ENCODE data around the gene HOMER3.

Gene HOMER3

DNA sequence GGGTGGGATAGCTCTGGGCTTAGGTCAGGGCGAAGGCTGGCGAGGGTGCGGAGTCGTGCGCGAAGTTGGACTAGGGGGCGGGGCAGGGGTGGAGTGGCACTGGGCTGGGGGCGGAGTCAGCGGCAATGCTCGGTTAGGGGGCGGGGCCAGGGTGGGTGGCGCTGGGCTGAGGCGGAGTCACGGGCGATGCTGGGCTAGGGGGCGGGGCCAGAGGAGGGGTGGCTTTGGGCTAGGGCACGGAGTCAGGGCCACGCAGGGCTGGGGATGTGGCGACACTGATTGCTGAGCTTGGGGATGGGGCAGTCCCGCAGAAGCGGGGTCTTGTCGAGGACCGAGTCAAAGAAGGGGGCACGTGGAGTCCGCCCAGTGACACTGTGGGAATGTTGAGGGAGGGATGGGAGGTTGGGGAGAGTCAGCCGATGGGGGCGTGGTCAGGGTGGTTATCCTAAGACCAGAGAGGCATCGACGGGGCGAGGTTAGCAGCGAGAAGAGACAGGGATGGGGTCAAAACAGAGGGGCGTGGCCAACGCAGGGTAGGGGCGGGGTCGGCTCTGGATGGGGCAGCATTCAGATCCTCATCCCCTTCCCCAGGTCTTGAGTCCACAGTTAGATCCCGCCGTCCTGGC is 8.7 kb downstream of the HOMER3 start:
- ChIA-PET CTCF (interaction anchor here (0.6 to 1.1 kb wide), 2 partner anchors 55 to 423 kb away, joined by 3 read pairs; no protein-coding TSS in a partner anchor), POLR2A (interaction anchor here (1.7 to 5.7 kb wide), 2 partner anchors 13 to 55 kb away, joined by 5 to 41 read pairs; partner anchors contain the start of genes COPE and DDX49)
- no peak overlapping the region for H3K27ac ChIP-seq (ENCODE audit: extremely low read depth, low read depth, low read length)
- H3K9me3 ChIP-seq (ENCODE audit: control insufficient read depth, insufficient read depth, low read depth, low read length): no peaks in the 10 kb centered on the region
- no peaks in the 10 kb centered on the region for H3K4me1 ChIP-seq (ENCODE audit: control insufficient read depth, insufficient read depth, low read length)
- H3K4me3 ChIP-seq (ENCODE audit: low read depth, low read length): no peak overlapping the region
- TF ChIP-seq, protein P1, sequence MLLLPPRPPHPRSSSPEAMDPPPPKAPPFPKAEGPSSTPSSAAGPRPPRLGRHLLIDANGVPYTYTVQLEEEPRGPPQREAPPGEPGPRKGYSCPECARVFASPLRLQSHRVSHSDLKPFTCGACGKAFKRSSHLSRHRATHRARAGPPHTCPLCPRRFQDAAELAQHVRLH (tag by site-specific recombination; IDR thresholded peaks at IDR 0.05): no peak
- TF ChIP-seq PRDM1 (tag by site-specific recombination; IDR thresholded peaks at IDR 0.05) (no peak), ZNF132 (tag by site-specific recombination; IDR thresholded peaks at IDR 0.05; ENCODE audit: borderline replicate concordance) (no peak), ZNF221 (tag by site-specific recombination; IDR thresholded peaks at IDR 0.05; ENCODE audit: borderline replicate concordance) (no peak), KLF1 (tag by site-specific recombination; IDR thresholded peaks at IDR 0.05) (peak; percentile 81), WT1 (tag by site-specific recombination; IDR thresholded peaks at IDR 0.05) (peak; percentile 37; the same call in 1 of the 2 replicates), ZNF2 (tag by site-specific recombination; IDR thresholded peaks at IDR 0.05) (no peak), ZNF610 (tag by site-specific recombination; IDR thresholded peaks at IDR 0.05; ENCODE audit: borderline replicate concordance) (no peak), ZNF350 (tag by site-specific recombination; IDR thresholded peaks at IDR 0.05) (no peak), ZNF302 (tag by site-specific recombination; IDR thresholded peaks at IDR 0.05; ENCODE audit: low read depth) (no peak), KLF9 (tag by site-specific recombination; IDR thresholded peaks at IDR 0.05; ENCODE audit: low read depth) (peak; percentile 85), KLF16 (tag by site-specific recombination; IDR thresholded peaks at IDR 0.05) (peak; percentile 37; the same call in 1 of the 2 replicates), KLF8 (tag by site-specific recombination; IDR thresholded peaks at IDR 0.05) (peak; percentile 89), ZNF548 (tag by site-specific recombination; IDR thresholded peaks at IDR 0.05) (no peak), ZNF404 (tag by site-specific recombination; IDR thresholded peaks at IDR 0.05) (no peak), HOXA7 (CRISPR knock-in tag; IDR thresholded peaks at IDR 0.05; ENCODE audit: borderline replicate concordance) (no peak), BCL11A (tag by site-specific recombination; IDR thresholded peaks at IDR 0.05; ENCODE audit: low read depth) (no peak), ZBTB7A (tag by site-specific recombination; IDR thresholded peaks at IDR 0.05; ENCODE audit: low read depth) (peak; percentile 67; the same call in 1 of the 2 replicates), ZNF843 (tag by site-specific recombination; IDR thresholded peaks at IDR 0.05) (no peak), SP2 (tag by site-specific recombination; IDR thresholded peaks at IDR 0.05) (peak; percentile 40), GFI1B (tag by site-specific recombination; IDR thresholded peaks at IDR 0.05) (no peak), ZNF792 (tag by site-specific recombination; IDR thresholded peaks at IDR 0.05) (no peak), ZNF530 (tag by site-specific recombination; IDR thresholded peaks at IDR 0.05; ENCODE audit: low read depth) (no peak)
- TF ChIP-seq, protein P2, sequence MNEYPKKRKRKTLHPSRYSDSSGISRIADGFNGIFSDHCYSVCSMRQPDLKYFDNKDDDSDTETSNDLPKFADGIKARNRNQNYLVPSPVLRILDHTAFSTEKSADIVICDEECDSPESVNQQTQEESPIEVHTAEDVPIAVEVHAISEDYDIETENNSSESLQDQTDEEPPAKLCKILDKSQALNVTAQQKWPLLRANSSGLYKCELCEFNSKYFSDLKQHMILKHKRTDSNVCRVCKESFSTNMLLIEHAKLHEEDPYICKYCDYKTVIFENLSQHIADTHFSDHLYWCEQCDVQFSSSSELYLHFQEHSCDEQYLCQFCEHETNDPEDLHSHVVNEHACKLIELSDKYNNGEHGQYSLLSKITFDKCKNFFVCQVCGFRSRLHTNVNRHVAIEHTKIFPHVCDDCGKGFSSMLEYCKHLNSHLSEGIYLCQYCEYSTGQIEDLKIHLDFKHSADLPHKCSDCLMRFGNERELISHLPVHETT (tag by site-specific recombination; IDR thresholded peaks at IDR 0.05): no peak
- TF ChIP-seq, protein P3, sequence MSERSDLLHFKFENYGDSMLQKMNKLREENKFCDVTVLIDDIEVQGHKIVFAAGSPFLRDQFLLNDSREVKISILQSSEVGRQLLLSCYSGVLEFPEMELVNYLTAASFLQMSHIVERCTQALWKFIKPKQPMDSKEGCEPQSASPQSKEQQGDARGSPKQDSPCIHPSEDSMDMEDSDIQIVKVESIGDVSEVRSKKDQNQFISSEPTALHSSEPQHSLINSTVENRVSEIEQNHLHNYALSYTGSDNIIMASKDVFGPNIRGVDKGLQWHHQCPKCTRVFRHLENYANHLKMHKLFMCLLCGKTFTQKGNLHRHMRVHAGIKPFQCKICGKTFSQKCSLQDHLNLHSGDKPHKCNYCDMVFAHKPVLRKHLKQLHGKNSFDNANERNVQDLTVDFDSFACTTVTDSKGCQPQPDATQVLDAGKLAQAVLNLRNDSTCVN (tag by site-specific recombination; optimal IDR thresholded peaks at IDR 0.05): no peak
- TF ChIP-seq, protein P4, sequence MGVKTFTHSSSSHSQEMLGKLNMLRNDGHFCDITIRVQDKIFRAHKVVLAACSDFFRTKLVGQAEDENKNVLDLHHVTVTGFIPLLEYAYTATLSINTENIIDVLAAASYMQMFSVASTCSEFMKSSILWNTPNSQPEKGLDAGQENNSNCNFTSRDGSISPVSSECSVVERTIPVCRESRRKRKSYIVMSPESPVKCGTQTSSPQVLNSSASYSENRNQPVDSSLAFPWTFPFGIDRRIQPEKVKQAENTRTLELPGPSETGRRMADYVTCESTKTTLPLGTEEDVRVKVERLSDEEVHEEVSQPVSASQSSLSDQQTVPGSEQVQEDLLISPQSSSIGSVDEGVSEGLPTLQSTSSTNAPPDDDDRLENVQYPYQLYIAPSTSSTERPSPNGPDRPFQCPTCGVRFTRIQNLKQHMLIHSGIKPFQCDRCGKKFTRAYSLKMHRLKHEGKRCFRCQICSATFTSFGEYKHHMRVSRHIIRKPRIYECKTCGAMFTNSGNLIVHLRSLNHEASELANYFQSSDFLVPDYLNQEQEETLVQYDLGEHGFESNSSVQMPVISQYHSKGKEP (tag by site-specific recombination; IDR thresholded peaks at IDR 0.05): no peak
- H3K36me3 ChIP-seq (ENCODE audit: control insufficient read depth in 2 of 2, insufficient read depth in 1 of 2, low read length in 2 of 2): peaks cover 3 to 42% of the 10 kb centered on the region in 2 experiments; a peak in 2 of 3 replicates

Data from HEK293 (cell line).